LNCaP clone FGC (cell line): ENCODE results near the gene KLK2.

Source experiments
- DNase-seq: peaks from one replicate; pipeline ENCODE4 v3.0.0-alpha.2; 2011; ENCODE audit warnings: low read depth
- H3K4me3 ChIP-seq: 2 replicates; pipeline ENCODE4 v1.5.1; 2011; ENCODE audit warnings: mild to moderate bottlenecking, low read depth, low read length, control low read depth
- CTCF ChIP-seq: IDR thresholded peaks from 2 replicates; pipeline ENCODE4 v1.5.1; 2012; ENCODE audit warnings: mild to moderate bottlenecking; ENCODE audit not compliant: control insufficient read depth, insufficient read depth; ENCODE audit errors: extremely low read depth

Gene KLK2

GRCh38 chr19:50916069-50916468, 42.8 kb downstream of the KLK2 start:
- no peak for DNase-seq
- H3K4me3 ChIP-seq = no peak overlapping the region
- TF ChIP-seq CTCF = no peak

GRCh38 chr19:50921426-50922316, 48.4 kb downstream of the KLK2 start:
- TF ChIP-seq CTCF = 0 out of 2 replicates have a peak, but pooled peaks have one; percentile 9
- no peak overlapping the region for H3K4me3 ChIP-seq
- DNase-seq = peak; percentile 73

- DNase-seq = peak; percentile 86
- H3K4me3 ChIP-seq = no peak overlapping the region
Observed at GRCh38 chr19:50922317-50922853, 49.1 kb downstream of the KLK2 start.

GRCh38 chr19:50924586-50924985, 51.3 kb downstream of the KLK2 start:
- DNase-seq = no peak
- no peak for TF ChIP-seq CTCF

More at GRCh38 chr19:50922317-50922853, 49.1 kb downstream of the KLK2 start:
- peak; percentile 81 for TF ChIP-seq CTCF

GRCh38 chr19:50925734-50926133, 52.5 kb downstream of the KLK2 start:
- no peak for DNase-seq
- no peak overlapping the region for H3K4me3 ChIP-seq
- no peak for TF ChIP-seq CTCF

More at GRCh38 chr19:50924586-50924985, 51.3 kb downstream of the KLK2 start:
- H3K4me3 ChIP-seq = no peak overlapping the region

- no peak for DNase-seq
- TF ChIP-seq CTCF = no peak
- H3K4me3 ChIP-seq = no peak overlapping the region
Observed at GRCh38 chr19:50926144-50926543, 52.9 kb downstream of the KLK2 start.
